H9 (cell line): ENCODE measurements around the gene OR5V1. TPM values are rescaled to one million over a fixed set of nuclear protein-coding genes. Genes with fewer than 3 reads are reported as not detected.

Experiments
- DNase-seq: peaks from one replicate; pipeline ENCODE4 v3.0.0-alpha.2; 2017
- H2AFZ ChIP-seq: one replicate; pipeline ENCODE4 v1.6.1; 2013; ENCODE audit warnings: mild to moderate bottlenecking, low read length, control low read depth, moderate library complexity
- H2AK5ac ChIP-seq: 2 replicates; pipeline ENCODE4 v1.6.1; 2013; ENCODE audit warnings: low read length, control low read depth, mixed read lengths; ENCODE audit not compliant: insufficient read length
- H2BK120ac ChIP-seq: one replicate; pipeline ENCODE4 v1.6.1; 2013; ENCODE audit warnings: low read depth, mild to moderate bottlenecking, low read length, control low read depth, inconsistent platforms; ENCODE audit not compliant: poor library complexity, severe bottlenecking
- H2BK12ac ChIP-seq: 2 replicates; pipeline ENCODE4 v1.6.1; 2013; ENCODE audit warnings: low read length, control low read depth, mixed read lengths, low read depth; ENCODE audit not compliant: insufficient read length
- H2BK15ac ChIP-seq: 2 replicates; pipeline ENCODE4 v1.6.1; 2013; ENCODE audit warnings: low read depth, low read length, control low read depth
- H2BK20ac ChIP-seq: one replicate; pipeline ENCODE4 v1.6.1; 2013; ENCODE audit warnings: low read depth, mild to moderate bottlenecking, low read length, control low read depth, inconsistent platforms; ENCODE audit not compliant: poor library complexity, severe bottlenecking
- H2BK5ac ChIP-seq: 2 replicates; pipeline ENCODE4 v1.6.1; 2013; ENCODE audit warnings: low read length, control low read depth, mixed read lengths; ENCODE audit not compliant: insufficient read length
- H3K14ac ChIP-seq: 2 replicates; pipeline ENCODE4 v1.6.1; 2013; ENCODE audit warnings: low read length, control low read depth; ENCODE audit not compliant: insufficient read depth
- H3K18ac ChIP-seq: 2 replicates; pipeline ENCODE4 v1.6.1; 2013; ENCODE audit warnings: low read depth, mild to moderate bottlenecking, mixed read lengths, low read length, control low read depth; ENCODE audit not compliant: insufficient read length
- H3K23ac ChIP-seq: 2 replicates; pipeline ENCODE4 v1.6.1; 2013; ENCODE audit warnings: low read length, control low read depth, mixed read lengths, low read depth; ENCODE audit not compliant: insufficient read length
- H3K23me2 ChIP-seq: 2 replicates; pipeline ENCODE4 v1.6.1; 2013; ENCODE audit warnings: low read depth, mild to moderate bottlenecking, mixed read lengths, low read length, control low read depth; ENCODE audit not compliant: insufficient read length, poor library complexity, severe bottlenecking
- H3K27ac ChIP-seq: 2 replicates; pipeline ENCODE4 v1.5.1; 2013; ENCODE audit warnings: low read length, control low read depth, mixed read lengths, low read depth; ENCODE audit not compliant: insufficient read length
- H3K27me3 ChIP-seq: 2 replicates; pipeline ENCODE4 v1.6.1; 2013; ENCODE audit warnings: low read length, control low read depth, inconsistent platforms; ENCODE audit not compliant: insufficient read depth
- H3K4ac ChIP-seq: 2 replicates; pipeline ENCODE4 v1.6.1; 2013; ENCODE audit warnings: low read depth, mild to moderate bottlenecking, control low read depth, inconsistent platforms, low read length, moderate library complexity
- H3K4me1 ChIP-seq: 2 replicates; pipeline ENCODE4 v1.6.1; 2013; ENCODE audit warnings: low read length, control low read depth, inconsistent platforms; ENCODE audit not compliant: insufficient read depth
- H3K4me2 ChIP-seq: 2 replicates; pipeline ENCODE4 v1.6.1; 2013; ENCODE audit warnings: low read length, control low read depth, mixed read lengths; ENCODE audit not compliant: insufficient read length, insufficient read depth
- H3K56ac ChIP-seq: 2 replicates; pipeline ENCODE4 v1.6.1; 2013; ENCODE audit warnings: low read depth, mild to moderate bottlenecking, mixed read lengths, low read length, control low read depth; ENCODE audit not compliant: insufficient read length
- H3K79me1 ChIP-seq: 2 replicates; pipeline ENCODE4 v1.6.1; 2013; ENCODE audit warnings: low read depth, mild to moderate bottlenecking, moderate library complexity, low read length, control low read depth, inconsistent platforms; ENCODE audit not compliant: insufficient read depth, poor library complexity, severe bottlenecking
- H3K79me2 ChIP-seq: 2 replicates; pipeline ENCODE4 v1.6.1; 2013; ENCODE audit warnings: low read length, control low read depth, inconsistent platforms; ENCODE audit not compliant: insufficient read depth
- H3K9ac ChIP-seq: 2 replicates; pipeline ENCODE4 v1.6.1; 2013; ENCODE audit warnings: low read length, control low read depth, mixed read lengths; ENCODE audit not compliant: insufficient read length; ENCODE audit errors: extremely low read depth
- H3K9me3 ChIP-seq: one replicate; pipeline ENCODE4 v1.6.1; 2013; ENCODE audit warnings: low read depth, low read length, inconsistent platforms; ENCODE audit not compliant: control insufficient read depth
- H3T11ph ChIP-seq: one replicate; pipeline ENCODE4 v1.6.1; 2013; ENCODE audit warnings: mild to moderate bottlenecking, low read length, control low read depth, inconsistent platforms
- H4K20me1 ChIP-seq: one replicate; pipeline ENCODE4 v1.6.1; 2013; ENCODE audit not compliant: control insufficient read depth, insufficient read length, insufficient read depth
- H4K5ac ChIP-seq: 2 replicates; pipeline ENCODE4 v1.6.1; 2013; ENCODE audit warnings: low read depth, mild to moderate bottlenecking, mixed read lengths, low read length, control low read depth; ENCODE audit not compliant: insufficient read length
- H4K8ac ChIP-seq: replicated peaks from 2 replicates; pipeline ENCODE4 v1.6.1; 2013; ENCODE audit warnings: low read length, control low read depth, mixed read lengths, low read depth; ENCODE audit not compliant: insufficient read length
- H4K91ac ChIP-seq: 2 replicates; pipeline ENCODE4 v1.6.1; 2013; ENCODE audit warnings: low read depth, mild to moderate bottlenecking, moderate library complexity, mixed read lengths, low read length, control low read depth; ENCODE audit not compliant: insufficient read length
- H3K27ac Mint-ChIP-seq, 3 experiments: 2 replicates in 2 of 3; 3 replicates in 1 of 3; pipeline ENCODE4 v1.8.0; 2020 to 2021; ENCODE audit warnings: mixed read lengths in 3 of 3, mild to moderate bottlenecking in 1 of 3, moderate library complexity in 1 of 3
- H3K27me3 Mint-ChIP-seq: 2 replicates; pipeline ENCODE4 v1.8.0; 2021; ENCODE audit warnings: low read depth, mild to moderate bottlenecking, moderate library complexity, mixed read lengths
- H3K36me3 Mint-ChIP-seq, 3 experiments: 2 replicates in 2 of 3; 3 replicates in 1 of 3; pipeline ENCODE4 v1.8.0; 2020 to 2021; ENCODE audit warnings: low read depth in 3 of 3, mixed read lengths in 3 of 3; ENCODE audit not compliant: insufficient read depth in 1 of 3
- H3K4me1 Mint-ChIP-seq, 2 experiments: 2 replicates each; pipeline ENCODE4 v1.8.0; 2020; ENCODE audit warnings: mixed read lengths in 2 of 2
- H3K4me3 Mint-ChIP-seq, 2 experiments: 2 replicates in 1 of 2; 3 replicates in 1 of 2; pipeline ENCODE4 v1.8.0; 2020 to 2021; ENCODE audit warnings: mild to moderate bottlenecking in 2 of 2, mixed read lengths in 2 of 2, moderate library complexity in 1 of 2
- H3K9me3 Mint-ChIP-seq, 2 experiments: 2 replicates in 1 of 2; 3 replicates in 1 of 2; pipeline ENCODE4 v1.8.0; 2020; ENCODE audit warnings: mild to moderate bottlenecking in 2 of 2, mixed read lengths in 2 of 2, moderate library complexity in 1 of 2
- WGBS: extraction: QIAGEN DNeasy Blood & Tissue Kit; methylation state at CpG from one replicate; pipeline ENCODE4 v1.1.7; 2013; ENCODE audit warnings: missing lambda C conversion rate, low lambda C conversion rate, mixed read lengths; ENCODE audit not compliant: insufficient read length; ENCODE audit errors: extremely low coverage; 5-methylcytosine and 5-hydroxymethylcytosine counted together
- total RNA-seq: library from RNA; stranded (reverse); gene quantifications from 2 replicates; pipeline ENCODE4 v1.2.1, GENCODE V29; 2021
- TF ChIP-seq, protein P1 (sequence below): fragments of 200-600 bp; sonication (generic); conservative IDR thresholded peaks from 3 replicates; pipeline ENCODE4 v1.8.0; 2021; ENCODE audit warnings: antibody characterized with exemption, mild to moderate bottlenecking

The OR5V1 gene
- total RNA-seq, 1 experiment from 2014 or later, result not detected

DNA sequence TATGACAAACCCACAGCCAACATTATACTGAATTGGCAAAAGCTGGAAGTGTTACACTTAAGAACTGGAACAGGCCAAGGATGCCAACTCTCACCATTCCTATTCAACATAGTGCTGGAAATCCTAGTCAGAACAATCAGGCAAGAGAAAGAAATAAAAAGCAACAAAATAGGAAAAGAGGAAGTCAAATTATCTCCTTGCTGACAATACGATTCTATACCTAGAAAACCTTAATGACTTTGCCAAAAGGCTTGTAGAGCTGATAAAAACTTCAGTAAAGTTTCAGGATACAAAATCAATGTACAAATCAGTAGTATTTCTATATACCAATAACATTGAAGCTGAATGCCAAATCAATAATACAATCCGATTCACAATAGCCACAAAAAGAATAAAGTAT, 32.4 kb downstream of the OR5V1 start:
- Histone ChIP-seq H4K20me1 (no peaks in the 10 kb centered on the region), H2BK15ac (no peak overlapping the region), H3K27ac (no peak overlapping the region), H3K27me3 (no peaks in the 10 kb centered on the region), H3K14ac (no peak overlapping the region), H2BK20ac (no peak overlapping the region), H3K18ac (no peak overlapping the region), H3K23ac (no peak overlapping the region), H3K4ac (no peak overlapping the region), H2AK5ac (no peak overlapping the region), H3K9ac (no peak overlapping the region), H3T11ph (no peak overlapping the region), H3K56ac (no peak overlapping the region), H3K23me2 (no peaks in the 10 kb centered on the region), H2BK12ac (no peak overlapping the region), H4K5ac (no peak overlapping the region), H2BK5ac (no peak overlapping the region), H3K4me1 (no peaks in the 10 kb centered on the region), H3K4me2 (no peak overlapping the region), H3K9me3 (no peaks in the 10 kb centered on the region), H3K79me1 (no peaks in the 10 kb centered on the region), H2BK120ac (no peak overlapping the region), H4K8ac (no peak overlapping the region), H4K91ac (no peak overlapping the region), H2AFZ (no peak overlapping the region), H3K79me2 (no peaks in the 10 kb centered on the region)
- TF ChIP-seq, protein P1, sequence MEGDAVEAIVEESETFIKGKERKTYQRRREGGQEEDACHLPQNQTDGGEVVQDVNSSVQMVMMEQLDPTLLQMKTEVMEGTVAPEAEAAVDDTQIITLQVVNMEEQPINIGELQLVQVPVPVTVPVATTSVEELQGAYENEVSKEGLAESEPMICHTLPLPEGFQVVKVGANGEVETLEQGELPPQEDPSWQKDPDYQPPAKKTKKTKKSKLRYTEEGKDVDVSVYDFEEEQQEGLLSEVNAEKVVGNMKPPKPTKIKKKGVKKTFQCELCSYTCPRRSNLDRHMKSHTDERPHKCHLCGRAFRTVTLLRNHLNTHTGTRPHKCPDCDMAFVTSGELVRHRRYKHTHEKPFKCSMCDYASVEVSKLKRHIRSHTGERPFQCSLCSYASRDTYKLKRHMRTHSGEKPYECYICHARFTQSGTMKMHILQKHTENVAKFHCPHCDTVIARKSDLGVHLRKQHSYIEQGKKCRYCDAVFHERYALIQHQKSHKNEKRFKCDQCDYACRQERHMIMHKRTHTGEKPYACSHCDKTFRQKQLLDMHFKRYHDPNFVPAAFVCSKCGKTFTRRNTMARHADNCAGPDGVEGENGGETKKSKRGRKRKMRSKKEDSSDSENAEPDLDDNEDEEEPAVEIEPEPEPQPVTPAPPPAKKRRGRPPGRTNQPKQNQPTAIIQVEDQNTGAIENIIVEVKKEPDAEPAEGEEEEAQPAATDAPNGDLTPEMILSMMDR, result no peak
- Mint-ChIP-seq H3K4me1 (no peaks in the 10 kb centered on the region), H3K27me3 (no peaks in the 10 kb centered on the region; the same call in 1 of the 2 replicates), H3K4me3 (no peak overlapping the region), H3K9me3 (no peaks in the 10 kb centered on the region; a peak in 1 of 5 replicates), H3K27ac (no peak overlapping the region), H3K36me3 (no peaks in the 10 kb centered on the region)
- no peak for DNase-seq
- no CpG with 5 or more reads among the region's 2 CpGs for WGBS
